Renal cortex interstitium (tissue), 15 donors: ENCODE results near the gene MGP. TPM values are rescaled to one million over a fixed set of nuclear protein-coding genes. Genes with fewer than 3 reads are reported as not detected.

Experiments used
- DNase-seq, 11 donors: peaks; one replicate each; pipeline ENCODE4 v3.0.0-alpha.2; 2013; ENCODE audit warnings: low read depth in 9 of 11, low spot score in 4 of 11; ENCODE audit errors: extremely low read depth in 1 of 11
- long read RNA-seq, 16 experiments: transcript quantifications; one replicate each; lab custom pipeline, GENCODE V29; 2026
- polyA plus RNA-seq, 3 donors: library from polyadenylated mRNA; unstranded; fragments of 120-200 nt; gene quantifications; one replicate each; pipeline ENCODE4 v1.2.1, GENCODE V29; 2013; ENCODE audit not compliant: insufficient read length in 3 of 3

The MGP gene
- polyA plus RNA-seq: 10 to 100 TPM; 40.5 to 56.9 (median 42.6) TPM
- long read RNA-seq, donor 1, transcript MGP-203 (4 exons, 1,405 nt): major isoform, 8 of 8 reads
- long read RNA-seq, donor 1, partial matches to known transcripts: 0 of 8 reads
- long read RNA-seq, donor 1, other reads (novel, unspliced or antisense): 0 of 8 reads
- long read RNA-seq, donor 2, transcript MGP-203 (4 exons, 1,405 nt): major isoform, 56 of 56 reads
- long read RNA-seq, donor 2, partial matches to known transcripts: 0 of 56 reads
- long read RNA-seq, donor 2, other reads (novel, unspliced or antisense): 0 of 56 reads
- long read RNA-seq, donor 3, transcript MGP-203 (4 exons, 1,405 nt): major isoform, 20 of 20 reads
- long read RNA-seq, donor 3, partial matches to known transcripts: 0 of 20 reads
- long read RNA-seq, donor 3, other reads (novel, unspliced or antisense): 0 of 20 reads
- long read RNA-seq, donor 4, transcript MGP-203 (4 exons, 1,405 nt): major isoform, 22 of 23 reads
- long read RNA-seq, donor 4, partial matches to known transcripts: 0 of 23 reads
- long read RNA-seq, donor 4, other reads (novel, unspliced or antisense): 0 of 23 reads
- long read RNA-seq, donor 5: 0 reads
- long read RNA-seq, donor 6, transcript MGP-203 (4 exons, 1,405 nt): major isoform, 22 of 22 reads
- long read RNA-seq, donor 6, partial matches to known transcripts: 0 of 22 reads
- long read RNA-seq, donor 6, other reads (novel, unspliced or antisense): 0 of 22 reads
- long read RNA-seq, donor 7, transcript MGP-203 (4 exons, 1,405 nt): major isoform, 29 of 29 reads
- long read RNA-seq, donor 7, partial matches to known transcripts: 0 of 29 reads
- long read RNA-seq, donor 7, other reads (novel, unspliced or antisense): 0 of 29 reads
- long read RNA-seq, donor 8, transcript MGP-203 (4 exons, 1,405 nt): major isoform, 40 of 49 reads
- long read RNA-seq, donor 8, partial matches to known transcripts: 9 of 49 reads
- long read RNA-seq, donor 8, other reads (novel, unspliced or antisense): 0 of 49 reads
- long read RNA-seq, donor 9, transcript MGP-203 (4 exons, 1,405 nt): major isoform, 19 of 19 reads
- long read RNA-seq, donor 9, partial matches to known transcripts: 0 of 19 reads
- long read RNA-seq, donor 9, other reads (novel, unspliced or antisense): 0 of 19 reads
- long read RNA-seq, donor 10, transcript MGP-203 (4 exons, 1,405 nt): major isoform, 29 of 29 reads
- long read RNA-seq, donor 10, partial matches to known transcripts: 0 of 29 reads
- long read RNA-seq, donor 10, other reads (novel, unspliced or antisense): 0 of 29 reads
- long read RNA-seq, donor 11, transcript MGP-203 (4 exons, 1,405 nt): major isoform, 10 of 10 reads
- long read RNA-seq, donor 11, partial matches to known transcripts: 0 of 10 reads
- long read RNA-seq, donor 11, other reads (novel, unspliced or antisense): 0 of 10 reads
- long read RNA-seq, donor 12, partial matches to known transcripts: 0 of 2 reads
- long read RNA-seq, donor 12, other reads (novel, unspliced or antisense): 0 of 2 reads
- long read RNA-seq, donor 13: 0 reads
- long read RNA-seq, donor 14, transcript MGP-203 (4 exons, 1,405 nt): major isoform, 38 of 38 reads
- long read RNA-seq, donor 14, partial matches to known transcripts: 0 of 38 reads
- long read RNA-seq, donor 14, other reads (novel, unspliced or antisense): 0 of 38 reads
- long read RNA-seq, donor 15, partial matches to known transcripts: 0 of 3 reads
- long read RNA-seq, donor 15, other reads (novel, unspliced or antisense): 0 of 3 reads
- long read RNA-seq, donor 16, transcript MGP-203 (4 exons, 1,405 nt): major isoform, 45 of 48 reads
- long read RNA-seq, donor 16, partial matches to known transcripts: 0 of 48 reads
- long read RNA-seq, donor 16, other reads (novel, unspliced or antisense): 0 of 48 reads

DNA sequence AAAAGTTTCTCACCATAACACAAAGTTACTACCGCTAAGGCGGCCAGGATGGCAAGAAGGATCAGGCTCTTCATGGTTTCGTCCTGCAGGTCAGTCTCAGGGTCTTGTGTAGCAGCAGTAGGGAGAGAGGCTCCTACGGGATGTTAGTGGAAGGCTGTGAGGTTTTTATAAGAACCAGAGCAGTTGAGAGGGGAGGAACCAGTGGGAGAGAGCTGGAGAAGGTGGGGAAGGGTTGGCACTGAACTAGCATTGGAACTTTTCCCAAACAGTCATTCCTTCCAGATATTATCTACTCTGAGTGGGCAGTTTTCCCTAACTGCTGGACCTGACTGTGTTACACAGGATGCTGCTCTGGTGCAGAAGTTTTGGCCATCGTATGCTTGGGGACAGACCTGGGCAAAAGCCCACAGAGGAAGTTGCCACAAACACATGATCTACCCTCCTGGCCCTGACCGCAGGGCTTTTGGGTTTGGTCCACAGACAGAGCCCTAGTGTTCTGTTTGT is at the start of gene MGP:
Gene MGP, minus strand, starts transcription at position 137 of the 504 bp plus-strand sequence. Its CDS starts 63 bp downstream, at position 74.
- DNase-seq: no peak

DNA sequence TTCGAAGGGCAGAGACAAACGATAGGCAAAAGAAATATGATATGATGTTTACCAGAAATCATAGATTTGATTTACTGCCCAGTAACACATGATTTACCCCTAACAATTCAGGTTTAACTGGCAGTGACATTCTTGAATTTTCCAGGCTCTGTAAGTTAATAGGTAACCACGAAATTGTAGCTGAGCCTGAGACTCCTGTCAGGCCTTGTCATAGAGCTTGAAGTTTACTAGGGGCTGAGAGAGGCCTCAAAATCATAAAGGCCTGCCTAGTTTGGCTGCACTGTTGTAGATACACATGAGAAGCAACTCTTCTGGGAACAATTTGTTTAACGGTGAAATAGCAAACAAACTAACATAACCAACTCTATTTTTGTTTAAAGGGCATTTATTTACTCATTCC is 49.4 kb upstream of the MGP start:
- peak in 8 of 11 donors; percentile 36 to 75 (median 56) for DNase-seq

DNA sequence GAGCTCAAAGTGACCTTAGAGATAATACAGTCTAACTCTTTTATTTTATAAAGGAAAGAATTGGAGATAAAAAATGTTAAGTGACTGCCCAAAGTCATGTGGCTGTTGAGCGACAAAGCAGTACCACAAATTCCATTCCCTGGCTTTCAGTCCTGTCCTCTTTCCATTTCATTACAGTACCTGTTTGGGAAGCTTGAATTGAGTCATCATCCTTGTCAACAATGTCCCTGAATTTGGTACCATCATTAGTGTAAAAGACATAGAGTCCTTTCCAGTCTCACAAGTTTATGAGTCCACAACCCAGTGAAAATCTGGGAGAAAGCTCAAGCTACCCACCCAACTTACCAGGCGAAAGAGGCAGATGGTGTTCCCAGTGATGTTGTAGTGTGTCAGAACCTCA is 48.9 kb upstream of the MGP start:
- no peak for DNase-seq

DNA sequence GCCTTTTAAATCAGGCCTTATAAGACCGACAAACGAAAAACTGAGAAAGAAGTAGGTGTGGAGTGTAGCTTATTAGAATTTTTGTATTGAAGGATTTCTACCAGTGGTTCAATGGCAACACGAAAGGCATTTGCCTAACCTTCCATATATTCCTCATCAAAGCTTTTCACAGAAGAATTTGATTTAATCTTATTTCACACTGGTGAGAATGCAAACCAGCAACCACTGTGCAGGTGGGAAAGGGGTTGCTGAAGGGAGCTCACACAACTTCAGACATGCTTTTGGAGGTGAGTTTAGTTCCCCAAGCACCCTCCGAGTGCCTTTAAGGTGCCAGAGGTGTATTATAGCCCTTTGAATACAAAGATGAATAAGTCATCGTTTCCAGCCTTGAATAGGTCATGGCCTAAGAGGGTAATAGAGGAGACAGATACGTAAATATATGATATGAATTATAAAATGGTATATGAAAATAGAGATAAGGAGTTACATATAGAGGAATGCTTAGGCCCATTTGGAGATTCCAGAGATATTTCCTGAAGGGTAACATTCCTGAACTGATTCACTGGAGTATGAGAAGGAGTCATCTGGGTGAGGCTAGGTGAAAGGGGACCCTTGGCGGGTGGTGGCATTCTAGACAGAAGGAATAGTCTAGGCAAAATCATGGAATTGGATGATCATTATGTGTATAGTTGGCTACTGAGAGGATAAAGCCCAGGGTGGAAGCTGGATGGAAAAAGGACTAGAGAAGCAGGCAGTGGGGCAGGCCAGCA is 46.3 kb upstream of the MGP start:
- no peak for DNase-seq

DNA sequence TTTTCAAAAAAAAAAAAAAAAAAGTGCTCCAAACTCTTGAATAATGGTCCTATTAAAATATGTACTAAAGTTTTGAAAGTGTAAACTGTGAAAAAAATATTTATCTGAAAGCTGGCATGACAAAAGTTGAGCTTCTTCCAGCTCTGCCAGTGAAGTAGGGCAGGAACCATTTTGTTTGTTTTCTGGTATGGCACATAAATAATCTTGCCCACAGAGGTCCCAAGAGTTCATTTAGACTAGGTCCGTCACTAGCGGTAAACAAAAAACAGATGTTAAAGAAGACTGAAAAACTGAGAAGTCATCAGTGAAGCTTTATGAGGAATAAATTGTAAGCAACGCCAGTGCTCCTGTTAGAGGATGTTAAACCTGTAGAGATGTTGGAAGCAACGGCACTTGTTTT is 45.7 kb upstream of the MGP start:
- DNase-seq: no peak

GRCh38 chr12:14930299-14930698 is 44.6 kb upstream of the MGP start:
- no peak for DNase-seq

GRCh38 chr12:14928931-14929330 is 43.3 kb upstream of the MGP start:
- peak in 10 of 11 donors; percentile 49 to 90 (median 70) for DNase-seq

DNA sequence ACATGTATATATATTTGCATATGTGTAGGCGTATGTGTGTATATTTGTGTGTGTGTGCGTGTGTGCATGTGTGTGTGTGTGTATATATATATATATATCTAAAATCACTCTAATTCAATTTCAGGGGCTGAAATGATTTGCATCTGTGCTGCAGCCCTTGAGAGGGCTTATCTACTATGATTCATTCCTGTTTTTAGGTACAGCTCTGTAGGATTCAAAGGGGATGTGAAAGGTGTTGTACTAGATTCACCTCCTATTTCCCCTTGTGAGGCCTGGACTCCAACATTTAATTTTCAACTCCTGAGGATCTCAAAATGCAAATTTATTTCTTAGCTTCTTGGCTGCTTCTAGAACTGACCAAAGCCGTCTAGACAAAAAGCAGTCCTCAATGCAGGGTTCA is 41.6 kb upstream of the MGP start:
- no peak for DNase-seq

DNA sequence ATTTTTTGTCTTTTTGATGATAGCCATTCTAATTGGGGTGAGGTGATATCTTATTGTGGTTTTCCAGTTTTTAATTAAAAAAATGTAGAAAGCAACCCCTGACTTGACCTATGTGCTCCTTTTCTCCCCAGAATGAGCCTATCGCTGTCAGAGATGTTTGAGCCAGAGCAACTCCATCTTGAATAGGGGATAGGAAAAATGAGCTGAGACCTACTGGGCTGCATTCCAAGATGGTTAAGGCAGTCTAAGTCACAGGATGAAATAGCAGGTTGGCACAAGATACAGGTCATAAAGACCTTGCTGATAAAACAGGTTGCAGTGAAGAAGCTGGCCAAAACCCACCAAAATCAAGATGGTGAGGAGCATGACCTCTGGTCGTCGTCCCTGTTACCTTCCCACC is 38.9 kb upstream of the MGP start:
- no peak for DNase-seq

DNA sequence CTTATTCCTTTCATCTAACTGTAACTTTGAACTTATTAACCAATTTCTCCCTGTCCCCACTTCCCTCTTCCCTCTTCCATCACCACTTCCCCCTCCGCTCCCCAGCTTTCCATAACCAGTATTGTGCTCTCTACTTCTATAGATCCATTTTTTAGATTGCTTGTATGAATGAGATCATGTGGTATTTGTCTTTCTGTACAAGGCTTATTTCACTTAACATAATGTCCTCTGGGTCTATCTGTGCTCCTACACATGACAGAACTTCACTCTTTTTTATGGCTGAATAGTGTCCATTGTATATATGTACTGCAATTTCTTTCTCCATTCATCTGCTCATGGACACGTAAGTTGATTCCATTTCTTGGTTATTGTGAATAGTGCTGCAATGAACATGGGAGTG is 38.3 kb upstream of the MGP start:
- DNase-seq: no peak

DNA sequence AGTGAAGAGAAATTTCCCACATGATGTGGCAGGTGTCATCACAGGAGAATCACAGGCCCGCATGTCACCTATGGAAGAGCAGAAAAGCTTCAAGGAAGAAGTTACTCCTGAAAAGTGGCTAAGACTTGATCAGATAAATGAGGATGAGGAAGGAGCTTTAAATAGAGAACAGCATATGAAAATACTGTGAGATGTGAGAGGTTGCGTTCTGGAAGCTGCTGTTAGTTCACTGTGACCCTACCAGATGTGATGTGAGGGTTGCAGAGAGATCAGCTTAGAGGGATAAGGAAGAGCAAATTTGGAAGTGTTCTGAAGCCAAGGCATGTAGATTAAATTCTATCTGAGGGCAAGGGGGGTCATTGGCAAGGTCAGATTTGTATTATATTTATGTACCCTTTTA is 35.6 kb upstream of the MGP start:
- DNase-seq: no peak

DNA sequence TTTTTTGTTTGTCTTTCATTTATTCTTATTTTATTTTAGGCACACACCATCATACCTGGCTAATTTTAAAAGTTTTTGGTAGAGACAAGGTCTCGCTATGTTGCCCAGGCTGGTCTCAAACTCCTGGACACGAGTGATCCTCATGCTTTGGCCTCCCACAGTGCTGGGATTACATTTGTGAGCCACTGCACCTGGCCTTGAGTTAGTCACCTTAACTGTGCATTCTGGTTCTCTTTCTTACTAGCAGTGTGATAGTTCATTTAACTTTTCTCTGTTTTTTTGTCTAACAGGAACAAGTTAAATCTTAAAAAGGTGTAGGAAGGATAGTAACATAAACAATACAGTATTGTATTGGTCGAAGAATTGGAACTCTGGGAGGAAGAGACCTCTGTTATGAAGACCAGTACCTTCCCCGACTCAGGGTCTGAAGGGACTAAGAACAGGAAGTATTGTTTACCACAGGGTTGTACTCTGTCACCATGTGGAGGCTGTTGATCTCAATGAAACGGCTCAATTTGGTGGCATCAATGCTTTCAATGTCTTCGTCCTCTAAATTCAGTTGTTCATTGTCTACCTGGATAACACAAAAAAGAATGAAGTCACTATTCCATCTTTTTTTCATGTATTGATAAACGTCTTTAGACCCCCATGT is 34.9 kb upstream of the MGP start:
- DNase-seq: no peak

DNA sequence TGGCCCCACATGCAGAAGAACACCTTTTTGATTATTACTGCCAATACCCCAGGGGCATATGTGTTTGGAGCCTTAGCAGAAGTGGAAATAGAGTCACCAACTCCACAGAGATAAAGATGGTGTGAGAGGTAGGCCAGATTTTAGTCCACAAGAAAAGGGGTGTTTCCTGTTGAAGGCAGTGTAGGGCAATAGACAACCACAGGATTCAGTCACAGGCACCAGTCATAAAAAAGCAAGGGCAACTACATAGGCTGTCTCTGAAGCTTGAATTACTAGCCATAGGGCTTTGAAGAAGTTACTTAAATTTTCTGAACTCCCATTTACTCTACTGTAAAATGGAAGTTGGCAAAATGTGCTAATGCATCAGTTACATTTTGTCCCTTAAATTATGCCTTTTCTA is 33.8 kb upstream of the MGP start:
- no peak for DNase-seq

DNA sequence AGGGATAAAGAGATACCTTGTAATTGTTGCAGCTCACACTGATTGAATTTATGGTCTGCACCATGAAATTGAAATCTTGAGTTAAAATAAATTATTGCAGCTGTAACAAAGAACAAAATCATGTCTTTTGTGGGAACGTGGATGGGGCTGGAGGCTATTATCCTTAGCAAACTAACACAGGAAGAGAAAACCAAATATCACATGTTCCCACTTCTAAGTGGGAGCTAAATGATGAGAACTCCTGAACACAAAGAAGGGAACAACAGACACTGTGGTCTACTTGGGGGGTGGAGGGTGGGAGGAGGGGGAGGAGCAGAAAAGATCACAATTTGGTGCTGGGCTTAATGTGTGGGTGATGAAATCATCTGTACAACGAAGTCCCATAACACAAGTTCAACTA is 30.1 kb upstream of the MGP start:
- no peak for DNase-seq

DNA sequence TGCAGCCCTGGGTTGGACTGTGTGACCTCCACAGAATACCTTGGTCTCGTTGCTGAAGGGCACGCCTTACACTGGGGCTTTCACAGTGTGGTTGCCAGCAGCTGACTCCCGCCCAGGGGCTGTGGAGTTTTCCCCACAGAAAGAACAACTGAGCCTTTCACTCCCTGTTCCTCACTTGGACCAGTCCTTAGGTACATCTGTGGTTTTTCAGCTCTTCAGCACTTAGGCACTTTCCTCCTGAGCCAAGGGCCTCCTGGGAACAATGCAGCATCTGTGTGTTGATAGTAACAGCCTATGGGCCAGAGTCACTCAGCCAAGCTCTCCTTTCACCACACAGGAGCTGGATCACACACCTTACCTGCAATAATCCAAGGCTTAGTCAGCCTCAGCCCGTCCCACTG is 27.7 kb upstream of the MGP start:
- no peak for DNase-seq

GRCh38 chr12:14911131-14911530 is 25.5 kb upstream of the MGP start:
- DNase-seq: no peak
